Sigmoid colon (tissue), 7 donors: ENCODE results near the gene FFAR1. TPM values are rescaled to one million over a fixed set of nuclear protein-coding genes. Genes with fewer than 3 reads are reported as not detected.

Experiments used
- DNase-seq: peaks from one replicate; pipeline ENCODE4 v3.0.0-alpha.2; 2019
- H3K27ac ChIP-seq, 4 donors: fragments of 200-600 bp; sonication (generic); one replicate each; pipeline ENCODE4 v1.5.1; 2016 to 2019; ENCODE audit warnings: mild to moderate bottlenecking in 1 of 4
- H3K27me3 ChIP-seq, 3 donors: fragments of 200-600 bp; sonication (generic); one replicate each; pipeline ENCODE4 v1.5.1; 2019; ENCODE audit warnings: mild to moderate bottlenecking in 1 of 3
- H3K36me3 ChIP-seq, 4 donors: fragments of 200-600 bp; sonication (generic); one replicate each; pipeline ENCODE4 v1.5.1; 2016 to 2019
- H3K4me1 ChIP-seq, 4 donors: fragments of 200-600 bp; sonication (generic); one replicate each; pipeline ENCODE4 v1.5.1; 2017 to 2019
- H3K4me3 ChIP-seq, 4 donors: fragments of 200-600 bp; sonication (generic); one replicate each; pipeline ENCODE4 v1.5.1; 2017 to 2019; ENCODE audit warnings: mild to moderate bottlenecking in 2 of 4, moderate library complexity in 1 of 4
- H3K9me3 ChIP-seq, 4 donors: fragments of 200-600 bp in 3 of 4; sonication (generic) in 3 of 4; one replicate each; pipeline versions ENCODE4 v1.5.1 to v1.6.1; 2013 to 2019
- CTCF ChIP-seq, 4 experiments: fragments of 450-650 bp in 3 of 4; fragments of 200-600 bp in 1 of 4; IDR thresholded peaks; one replicate each; pipeline ENCODE4 v1.5.1; 2016 to 2019; ENCODE audit warnings: antibody characterized with exemption in 4 of 4, mild to moderate bottlenecking in 3 of 4, moderate library complexity in 2 of 4
- EP300 ChIP-seq, 4 donors: sonication (generic); formaldehyde crosslinking; IDR thresholded peaks; one replicate each; pipeline ENCODE4 v1.6.1; 2017; ENCODE audit warnings: antibody characterized with exemption in 4 of 4
- POLR2A ChIP-seq, 2 donors: fragments of 450-650 bp; IDR thresholded peaks; one replicate each; pipeline ENCODE4 v1.6.1; 2016; ENCODE audit warnings: antibody characterized with exemption in 2 of 2, mild to moderate bottlenecking in 2 of 2, moderate library complexity in 2 of 2
- POLR2AphosphoS5 ChIP-seq, 4 donors: sonication (generic); formaldehyde crosslinking; IDR thresholded peaks; one replicate each; pipeline ENCODE4 v1.6.1; 2017; ENCODE audit warnings: antibody characterized with exemption in 4 of 4
- WGBS, 2 donors: extraction: QIAGEN DNeasy Blood & Tissue Kit; methylation state at CpG; one replicate each; pipeline ENCODE4 v1.1.7; 2013; 5-methylcytosine and 5-hydroxymethylcytosine counted together
- intact Hi-C: fragments of 100-400 bp; cut with DNase I; formaldehyde crosslinking; loops from one replicate; pipeline ENCODE4 v1.15.1; 2023
- polyA plus RNA-seq, 3 donors: library from polyadenylated mRNA; stranded (reverse); fragments of 200-250 nt; gene quantifications; one replicate each; pipeline ENCODE4 v1.2.3, GENCODE V29; 2013
- total RNA-seq, 4 donors: library from RNA; depleted of rRNA; stranded (reverse); fragments of >200 nt; gene quantifications; one replicate each; pipeline ENCODE4 v1.1.0, GENCODE V29; 2016
- donor health status: healthy with polysubstance abuse.
- donor health status: Bipolar disorder and iron deficiency.
- donor health status: healthy.

FFAR1 gene
- total and polyA plus RNA-seq, 7 donors: 0.06 TPM; not detected in 6

- H3K27ac ChIP-seq: no peak overlapping the region
- no peak for DNase-seq
- intact Hi-C loops: no loop called here
- H3K4me1 ChIP-seq: no peaks in the 10 kb centered on the region
- peaks cover 0 to 13% (median 0%) of the 10 kb centered on the region in 3 donors for H3K27me3 ChIP-seq
- H3K36me3 ChIP-seq: no peaks in the 10 kb centered on the region
- 72 to 80% methylated on average over 25 of the region's 25 CpGs for WGBS, 2 donors
- no peak overlapping the region for H3K4me3 ChIP-seq
- TF ChIP-seq POLR2A (IDR thresholded peaks at IDR 0.05): no peak
- no peak for TF ChIP-seq EP300 (IDR thresholded peaks at IDR 0.05)
- TF ChIP-seq POLR2AphosphoS5 (IDR thresholded peaks at IDR 0.05): no peak
- no peak for TF ChIP-seq CTCF (IDR thresholded peaks at IDR 0.05)
- no peaks in the 10 kb centered on the region for H3K9me3 ChIP-seq
These were observed 10.4 kb upstream of the FFAR1 start for GRCh38 chr19:35337097-35337983.

- peaks cover 0 to 7% (median 0%) of the 10 kb centered on the region in 3 donors for H3K27me3 ChIP-seq
- no peak for DNase-seq
- intact Hi-C loops: no loop called here
- 75 to 87% methylated on average over 13 of the region's 13 CpGs for WGBS, 2 donors
- TF ChIP-seq POLR2A (IDR thresholded peaks at IDR 0.05) (no peak), CTCF (IDR thresholded peaks at IDR 0.05) (no peak)
- no peaks in the 10 kb centered on the region for H3K4me1 ChIP-seq
- no peak overlapping the region for H3K4me3 ChIP-seq
- no peaks in the 10 kb centered on the region for H3K36me3 ChIP-seq
- H3K27ac ChIP-seq: no peak overlapping the region
- H3K9me3 ChIP-seq: no peaks in the 10 kb centered on the region
These were observed 9.8 kb upstream of the FFAR1 start for GRCh38 chr19:35337984-35338296.

GRCh38 chr19:35340431-35340830 is 7.3 kb upstream of the FFAR1 start:
- intact Hi-C loops: no loop called here

GRCh38 chr19:35341006-35341405 is 6.7 kb upstream of the FFAR1 start:
- 82 to 89% methylated on average over 16 of the region's 16 CpGs for whole genome bisulfite sequencing, 2 donors
- intact Hi-C loops: no loop called here
- TF ChIP-seq CTCF (IDR thresholded peaks at IDR 0.05) (no peak), POLR2AphosphoS5 (IDR thresholded peaks at IDR 0.05) (no peak), POLR2A (IDR thresholded peaks at IDR 0.05) (no peak), EP300 (IDR thresholded peaks at IDR 0.05) (no peak)
- no peaks in the 10 kb centered on the region for H3K27me3 ChIP-seq
- no peak overlapping the region for H3K4me3 ChIP-seq
- no peak overlapping the region for H3K27ac ChIP-seq
- H3K9me3 ChIP-seq: no peaks in the 10 kb centered on the region
- no peaks in the 10 kb centered on the region for H3K36me3 ChIP-seq
- no peak for DNase-seq
- no peaks in the 10 kb centered on the region for H3K4me1 ChIP-seq

More at GRCh38 chr19:35340431-35340830, 7.3 kb upstream of the FFAR1 start:
- H3K27ac ChIP-seq: no peak overlapping the region
- H3K36me3 ChIP-seq: no peaks in the 10 kb centered on the region
- H3K9me3 ChIP-seq: no peaks in the 10 kb centered on the region
- TF ChIP-seq EP300 (IDR thresholded peaks at IDR 0.05) (no peak), POLR2A (IDR thresholded peaks at IDR 0.05) (no peak), POLR2AphosphoS5 (IDR thresholded peaks at IDR 0.05) (no peak), CTCF (IDR thresholded peaks at IDR 0.05) (no peak)
- no peaks in the 10 kb centered on the region for H3K4me1 ChIP-seq
- 85 to 92% methylated on average over 11 of the region's 11 CpGs for WGBS, 2 donors
- H3K4me3 ChIP-seq: no peak overlapping the region
- H3K27me3 ChIP-seq: no peaks in the 10 kb centered on the region
- no peak for DNase-seq
